Measurements from ENCODE around the gene OR8H2.
"Not testable (repeated sequence)": the region's sequence is repeated elsewhere in the genome, so short reads cannot be mapped to it uniquely, and the experiment has no call there.

The OR8H2 gene

GRCh38 chr11:56140151-56140661 lies 36.7 kb downstream of the OR8H2 start, which contains the start of gene OR8J3:
Gene OR8J3 (minus strand): TSS chr11:56140201. CDS start chr11:56137718, 2,483 bp downstream.
- DNase-seq (ENCODE audit: low spot score) = no peak
- TF ChIP-seq CTCF (IDR thresholded peaks at IDR 0.05) = no peak
- Histone ChIP-seq H3K4me3 (no peak within 1 kb of the TSS), H3K27ac (no peak within 1 kb of the TSS)

GRCh38 chr11:56143681-56144080 lies 40.2 kb downstream of the OR8H2 start:
- DNase-seq (ENCODE audit: low spot score); H3K4me3 ChIP-seq; H3K27ac ChIP-seq: not testable (repeated sequence)

DNA sequence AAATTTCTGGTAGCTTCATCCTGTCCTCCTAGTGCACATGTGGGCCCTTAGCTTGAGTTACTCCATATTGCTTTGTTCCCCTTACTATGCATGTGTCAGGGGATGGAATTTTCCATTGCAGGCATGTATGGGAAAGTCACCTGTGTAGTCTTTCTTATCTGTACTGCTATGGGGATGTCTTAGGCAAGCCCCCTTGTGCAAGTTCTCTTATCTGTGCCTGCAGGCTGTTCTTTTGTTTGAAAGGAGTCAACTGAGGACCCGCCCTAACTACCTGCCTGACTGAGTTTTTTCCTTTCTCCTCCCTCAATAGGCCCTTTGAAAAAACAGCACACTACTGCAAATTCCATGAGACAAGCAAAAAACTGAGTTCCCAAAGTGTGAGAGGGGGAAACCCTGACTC lies 47.9 kb downstream of the OR8H2 start:
- H3K27ac ChIP-seq = no peak overlapping the region
- no peak for TF ChIP-seq CTCF (IDR thresholded peaks at IDR 0.05)

GRCh38 chr11:56152333-56152732 lies 48.8 kb downstream of the OR8H2 start:
- no peak overlapping the region for H3K27ac ChIP-seq
- DNase-seq (ENCODE audit: low spot score) = no peak
- no peak overlapping the region for H3K4me3 ChIP-seq
- no peak for TF ChIP-seq CTCF (IDR thresholded peaks at IDR 0.05)

More for the DNA sequence above, 47.9 kb downstream of the OR8H2 start:
- DNase-seq (ENCODE audit: low spot score) = no peak
- H3K4me3 ChIP-seq = no peak overlapping the region
